Astrocyte (in vitro differentiated cells and primary cell): ENCODE data around the gene DCDC2C.

Experiments used
- CTCF ChIP-seq: IDR thresholded peaks from 2 replicates; pipeline ENCODE4 v1.5.1; 2011; ENCODE audit warnings: low read depth, mild to moderate bottlenecking, inconsistent platforms, low read length, moderate library complexity; ENCODE audit not compliant: insufficient read depth
- EZH2 ChIP-seq: IDR thresholded peaks from 2 replicates; pipeline ENCODE4 v1.6.1; 2012; ENCODE audit warnings: mild to moderate bottlenecking, low read length, inconsistent platforms; ENCODE audit not compliant: insufficient read depth

GRCh38 chr2:3704692-3705091 lies 1.3 kb downstream of the DCDC2C start:
- TF ChIP-seq CTCF (no peak), EZH2 (no peak)
